MM.1S (cell line): ENCODE data around the gene GLCCI1.

Experiments used
- EZH2phosphoT487 ChIP-seq: fragments of 300-600 bp; sonication (generic); IDR thresholded peaks from 2 replicates; pipeline ENCODE4 v1.6.1; 2018; ENCODE audit warnings: antibody characterized with exemption, low read length
- TF ChIP-seq, protein P1 (sequence below): fragments of 300-600 bp; sonication (generic); IDR thresholded peaks from 2 replicates; pipeline ENCODE4 v1.5.1; 2016; ENCODE audit warnings: antibody characterized with exemption, low read length, mixed read lengths

- TF ChIP-seq, protein P1, sequence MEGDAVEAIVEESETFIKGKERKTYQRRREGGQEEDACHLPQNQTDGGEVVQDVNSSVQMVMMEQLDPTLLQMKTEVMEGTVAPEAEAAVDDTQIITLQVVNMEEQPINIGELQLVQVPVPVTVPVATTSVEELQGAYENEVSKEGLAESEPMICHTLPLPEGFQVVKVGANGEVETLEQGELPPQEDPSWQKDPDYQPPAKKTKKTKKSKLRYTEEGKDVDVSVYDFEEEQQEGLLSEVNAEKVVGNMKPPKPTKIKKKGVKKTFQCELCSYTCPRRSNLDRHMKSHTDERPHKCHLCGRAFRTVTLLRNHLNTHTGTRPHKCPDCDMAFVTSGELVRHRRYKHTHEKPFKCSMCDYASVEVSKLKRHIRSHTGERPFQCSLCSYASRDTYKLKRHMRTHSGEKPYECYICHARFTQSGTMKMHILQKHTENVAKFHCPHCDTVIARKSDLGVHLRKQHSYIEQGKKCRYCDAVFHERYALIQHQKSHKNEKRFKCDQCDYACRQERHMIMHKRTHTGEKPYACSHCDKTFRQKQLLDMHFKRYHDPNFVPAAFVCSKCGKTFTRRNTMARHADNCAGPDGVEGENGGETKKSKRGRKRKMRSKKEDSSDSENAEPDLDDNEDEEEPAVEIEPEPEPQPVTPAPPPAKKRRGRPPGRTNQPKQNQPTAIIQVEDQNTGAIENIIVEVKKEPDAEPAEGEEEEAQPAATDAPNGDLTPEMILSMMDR: no peak
- no peak for TF ChIP-seq EZH2phosphoT487
Observed at GRCh38 chr7:7946486-7946885, 22.1 kb upstream of the GLCCI1 start.
